ENCODE results near the gene RUBCNL.

- TF ChIP-seq, protein P1, sequence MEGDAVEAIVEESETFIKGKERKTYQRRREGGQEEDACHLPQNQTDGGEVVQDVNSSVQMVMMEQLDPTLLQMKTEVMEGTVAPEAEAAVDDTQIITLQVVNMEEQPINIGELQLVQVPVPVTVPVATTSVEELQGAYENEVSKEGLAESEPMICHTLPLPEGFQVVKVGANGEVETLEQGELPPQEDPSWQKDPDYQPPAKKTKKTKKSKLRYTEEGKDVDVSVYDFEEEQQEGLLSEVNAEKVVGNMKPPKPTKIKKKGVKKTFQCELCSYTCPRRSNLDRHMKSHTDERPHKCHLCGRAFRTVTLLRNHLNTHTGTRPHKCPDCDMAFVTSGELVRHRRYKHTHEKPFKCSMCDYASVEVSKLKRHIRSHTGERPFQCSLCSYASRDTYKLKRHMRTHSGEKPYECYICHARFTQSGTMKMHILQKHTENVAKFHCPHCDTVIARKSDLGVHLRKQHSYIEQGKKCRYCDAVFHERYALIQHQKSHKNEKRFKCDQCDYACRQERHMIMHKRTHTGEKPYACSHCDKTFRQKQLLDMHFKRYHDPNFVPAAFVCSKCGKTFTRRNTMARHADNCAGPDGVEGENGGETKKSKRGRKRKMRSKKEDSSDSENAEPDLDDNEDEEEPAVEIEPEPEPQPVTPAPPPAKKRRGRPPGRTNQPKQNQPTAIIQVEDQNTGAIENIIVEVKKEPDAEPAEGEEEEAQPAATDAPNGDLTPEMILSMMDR (IDR thresholded peaks at IDR 0.05), result no peak
- TF ChIP-seq POLR2A (IDR thresholded peaks at IDR 0.05), result no peak
Measured at GRCh38 chr13:46329624-46330023, 57.4 kb downstream of the RUBCNL start.
